Upper lobe of left lung (tissue), 4 donors: ENCODE results near the gene SLC1A5.

Experiments used
- CTCF ChIP-seq, 6 experiments: fragments of 450-650 bp in 4 of 6; fragments of 200-600 bp in 2 of 6; sonication (generic) in 2 of 6; IDR thresholded peaks; one replicate each; pipeline ENCODE4 v1.5.1; 2016 to 2019; ENCODE audit warnings: antibody characterized with exemption in 6 of 6
- POLR2A ChIP-seq, 4 donors: fragments of 450-650 bp; IDR thresholded peaks; one replicate each; pipeline ENCODE4 v1.5.1; 2016 to 2017; ENCODE audit warnings: antibody characterized with exemption in 4 of 4, mild to moderate bottlenecking in 2 of 4

- TF ChIP-seq CTCF (IDR thresholded peaks at IDR 0.05) = no peak
- TF ChIP-seq POLR2A (IDR thresholded peaks at IDR 0.05) = no peak
Observed at GRCh38 chr19:46755077-46755852, 33.1 kb downstream of the SLC1A5 start.
